Measurements from ENCODE around the gene SAMD8.

- TF ChIP-seq CTCF (IDR thresholded peaks at IDR 0.05) (no peak), POLR2AphosphoS5 (IDR thresholded peaks at IDR 0.05; ENCODE audit: low read depth, low read length) (no peak), SIN3A (IDR thresholded peaks at IDR 0.05; ENCODE audit: borderline replicate concordance, insufficient read depth, low read depth, low read length) (no peak), REST (IDR thresholded peaks at IDR 0.05; ENCODE audit: insufficient read depth in 1 of 2, low read depth in 2 of 2, low read length in 1 of 2) (no peak)
These were observed 68.3 kb downstream of the SAMD8 start for GRCh38 chr10:75179657-75180177.

Data from Panc1 (cell line).